GM12873 (cell line): ENCODE data around the gene SNRPD2.

Experiments used
- TF ChIP-seq, protein P1 (sequence below): IDR thresholded peaks from 2 replicates; pipeline ENCODE4 v1.5.1; 2012; ENCODE audit warnings: low read depth, mild to moderate bottlenecking, moderate library complexity, low read length, control low read depth; ENCODE audit not compliant: insufficient read depth; ENCODE audit errors: missing control alignments

SNRPD2 gene

GRCh38 chr19:45717131-45717982, 25.6 kb upstream of the SNRPD2 start:
- TF ChIP-seq, protein P1, sequence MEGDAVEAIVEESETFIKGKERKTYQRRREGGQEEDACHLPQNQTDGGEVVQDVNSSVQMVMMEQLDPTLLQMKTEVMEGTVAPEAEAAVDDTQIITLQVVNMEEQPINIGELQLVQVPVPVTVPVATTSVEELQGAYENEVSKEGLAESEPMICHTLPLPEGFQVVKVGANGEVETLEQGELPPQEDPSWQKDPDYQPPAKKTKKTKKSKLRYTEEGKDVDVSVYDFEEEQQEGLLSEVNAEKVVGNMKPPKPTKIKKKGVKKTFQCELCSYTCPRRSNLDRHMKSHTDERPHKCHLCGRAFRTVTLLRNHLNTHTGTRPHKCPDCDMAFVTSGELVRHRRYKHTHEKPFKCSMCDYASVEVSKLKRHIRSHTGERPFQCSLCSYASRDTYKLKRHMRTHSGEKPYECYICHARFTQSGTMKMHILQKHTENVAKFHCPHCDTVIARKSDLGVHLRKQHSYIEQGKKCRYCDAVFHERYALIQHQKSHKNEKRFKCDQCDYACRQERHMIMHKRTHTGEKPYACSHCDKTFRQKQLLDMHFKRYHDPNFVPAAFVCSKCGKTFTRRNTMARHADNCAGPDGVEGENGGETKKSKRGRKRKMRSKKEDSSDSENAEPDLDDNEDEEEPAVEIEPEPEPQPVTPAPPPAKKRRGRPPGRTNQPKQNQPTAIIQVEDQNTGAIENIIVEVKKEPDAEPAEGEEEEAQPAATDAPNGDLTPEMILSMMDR = no peak

GRCh38 chr19:45716359-45717130, 24.8 kb upstream of the SNRPD2 start:
- TF ChIP-seq, protein P1 = no peak

- TF ChIP-seq, protein P1 = no peak
Observed at GRCh38 chr19:45715139-45715538, 23.4 kb upstream of the SNRPD2 start.

DNA sequence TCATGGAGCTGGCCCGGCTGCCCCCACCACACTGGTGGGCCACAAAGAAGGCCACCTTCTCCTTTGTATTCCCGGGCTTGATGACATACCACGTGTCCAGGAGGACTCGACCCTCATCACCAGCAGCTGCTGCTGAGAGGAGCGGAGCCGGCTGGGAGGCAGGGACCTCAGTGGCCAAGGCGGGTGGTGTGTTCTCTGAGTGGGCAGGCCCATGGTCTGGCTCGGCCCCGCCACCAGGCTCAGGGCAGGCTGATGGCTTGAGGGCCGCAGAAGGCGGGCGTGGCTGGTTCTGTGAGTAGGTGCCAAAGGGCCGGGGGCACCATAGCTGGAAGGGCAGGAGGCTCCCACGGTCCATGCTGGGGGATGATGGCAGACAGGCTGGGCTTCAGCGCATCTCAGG, 21.4 kb upstream of the SNRPD2 start:
- TF ChIP-seq, protein P1 = no peak

DNA sequence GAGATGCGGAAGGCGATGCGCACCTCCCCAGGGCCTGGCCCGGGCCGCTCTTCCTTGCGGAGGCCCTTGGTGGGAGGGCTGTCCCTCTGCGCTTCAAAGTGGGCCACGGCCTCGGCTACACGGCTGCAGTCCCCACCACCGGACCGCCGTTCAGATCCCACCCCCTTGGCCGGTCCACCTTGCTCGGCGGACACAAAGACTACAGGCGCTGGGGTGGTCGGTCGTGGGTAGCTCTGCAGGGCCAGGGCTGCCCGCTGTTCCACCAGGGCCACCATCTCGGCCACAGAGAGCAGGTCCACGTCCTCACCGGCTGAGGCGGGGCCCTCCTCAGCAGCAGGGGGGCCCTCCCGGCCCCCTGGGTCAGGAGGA, 20.9 kb upstream of the SNRPD2 start:
- TF ChIP-seq, protein P1 = no peak

- TF ChIP-seq, protein P1 = no peak
Observed at GRCh38 chr19:45711851-45712698, 20.3 kb upstream of the SNRPD2 start.
